Activated CD4-positive, alpha-beta T cell treated with anti-CD3 and anti-CD28 coated beads, Interleukin-2, amount 50 U/mL, for 16 hours (primary cell): ENCODE data around the gene STK40.

Source experiments
- DNase-seq: peaks from one replicate; pipeline ENCODE4 v3.0.0-alpha.2; 2020

The STK40 gene

DNA sequence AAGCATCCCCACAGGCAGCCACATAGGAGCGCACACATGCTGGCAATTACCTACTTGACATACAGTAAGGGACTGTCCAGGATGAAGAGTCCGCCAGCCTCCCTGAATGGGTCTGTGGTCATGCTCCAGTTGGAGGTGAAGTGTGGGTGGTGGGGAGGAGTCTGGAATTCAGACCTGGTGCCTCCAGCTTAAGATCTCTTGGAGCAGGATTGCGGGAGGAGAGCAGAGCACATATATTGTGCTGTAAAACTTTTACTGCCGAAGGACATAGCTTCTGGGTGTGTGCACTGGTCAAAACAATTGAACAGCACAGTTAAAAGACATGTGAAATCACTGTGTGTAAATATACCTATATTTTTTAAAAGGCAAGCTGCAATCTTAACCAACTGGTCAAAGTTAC lies 17.9 kb downstream of the STK40 start:
- no peak for DNase-seq

DNA sequence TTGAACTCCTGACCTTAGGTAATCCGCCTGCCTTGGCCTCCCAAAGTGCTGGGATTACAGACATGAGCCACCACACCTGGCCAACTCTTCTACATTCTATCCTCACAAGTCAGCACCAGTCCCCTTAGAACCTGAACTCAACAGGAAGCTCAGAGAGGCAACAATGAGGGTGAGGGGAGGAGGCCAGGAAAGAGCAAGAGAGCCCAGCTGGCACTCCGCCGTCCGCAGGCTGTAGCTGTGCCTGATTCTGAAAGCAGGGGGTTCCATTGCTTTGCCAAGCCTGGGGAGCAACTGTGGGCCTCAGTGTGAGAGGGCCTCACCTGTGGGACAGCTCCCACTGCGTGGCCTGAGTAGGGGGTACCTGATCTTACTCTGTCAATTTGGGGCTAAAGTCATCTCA lies 18.7 kb downstream of the STK40 start:
- DNase-seq = no peak

DNA sequence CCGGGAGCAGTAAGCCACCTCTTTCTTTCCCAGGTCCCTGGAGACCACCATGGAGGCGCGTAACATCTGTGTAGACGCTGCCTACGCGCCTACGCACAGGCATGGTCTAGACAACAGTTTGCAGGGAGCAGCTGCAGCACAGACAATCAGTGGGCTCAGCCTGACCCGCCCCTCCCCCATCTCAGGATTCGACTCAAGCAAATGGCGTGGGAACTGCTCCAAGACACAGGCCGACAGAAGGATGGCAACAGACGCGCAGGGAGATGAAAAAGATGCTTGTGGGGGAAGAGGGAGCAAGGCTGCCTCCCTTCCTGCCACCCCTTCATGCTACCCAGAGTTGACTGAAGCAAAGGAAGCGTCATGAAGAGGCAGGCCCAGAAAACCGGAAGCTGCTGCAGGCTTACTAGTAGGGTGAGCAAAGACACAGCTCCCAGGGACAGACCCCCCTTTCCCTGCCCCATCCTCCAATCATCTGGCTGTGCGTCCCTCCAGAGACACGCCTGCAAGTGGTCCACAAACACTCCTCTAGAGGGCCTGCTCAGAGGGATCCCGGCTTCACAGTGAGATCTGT lies 19.5 kb downstream of the STK40 start:
- peak; percentile 42 for DNase-seq

DNA sequence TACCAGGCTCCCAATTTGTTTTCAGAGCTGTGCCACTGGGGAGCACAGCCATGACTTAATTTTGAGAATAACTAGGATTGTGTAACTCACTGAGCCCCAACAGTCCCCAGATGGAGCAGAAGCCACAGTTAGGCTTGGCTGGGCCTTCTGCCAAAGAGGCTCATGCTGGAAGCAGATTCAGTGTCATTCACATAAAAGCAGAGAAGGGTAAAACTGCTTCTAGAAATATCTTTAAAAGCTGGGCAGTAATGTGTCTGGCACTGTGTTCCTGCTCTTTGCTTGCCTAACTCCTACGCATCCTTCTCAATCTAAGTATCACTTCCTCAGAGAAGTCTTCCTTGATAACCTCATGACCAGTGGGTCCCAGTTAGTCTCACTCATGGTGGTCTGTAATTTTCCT lies 20.3 kb downstream of the STK40 start:
- no peak for DNase-seq

DNA sequence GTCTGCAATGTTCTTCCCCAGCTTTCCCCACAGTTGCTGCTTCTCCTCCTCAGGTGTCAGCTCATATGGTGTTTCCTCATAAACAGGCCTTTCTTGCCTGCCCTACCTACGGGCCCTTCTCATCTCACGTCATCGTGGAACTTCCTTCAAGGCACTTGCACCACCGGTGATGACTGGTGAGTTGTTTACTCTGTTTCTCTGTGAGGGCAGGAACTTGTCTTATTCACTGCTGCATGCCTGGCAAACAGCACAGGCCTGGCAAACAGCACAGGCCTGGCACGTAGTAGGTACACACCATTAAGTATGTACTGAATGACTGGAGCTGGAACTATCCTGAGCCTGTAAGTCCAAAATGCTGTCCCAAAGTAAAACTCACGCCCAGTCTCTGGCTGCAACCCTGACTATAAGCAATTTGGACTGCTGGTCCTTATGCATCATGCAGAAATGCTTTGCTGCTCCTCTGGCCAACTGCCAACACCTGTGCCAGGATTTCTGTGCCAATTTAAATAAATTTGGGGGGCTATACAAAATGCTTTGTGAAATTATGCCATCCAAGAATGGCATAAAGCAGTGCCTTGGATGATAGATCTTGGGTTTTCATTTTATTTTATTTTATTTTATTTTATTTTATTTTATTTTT lies 25.7 kb downstream of the STK40 start:
- DNase-seq = no peak

DNA sequence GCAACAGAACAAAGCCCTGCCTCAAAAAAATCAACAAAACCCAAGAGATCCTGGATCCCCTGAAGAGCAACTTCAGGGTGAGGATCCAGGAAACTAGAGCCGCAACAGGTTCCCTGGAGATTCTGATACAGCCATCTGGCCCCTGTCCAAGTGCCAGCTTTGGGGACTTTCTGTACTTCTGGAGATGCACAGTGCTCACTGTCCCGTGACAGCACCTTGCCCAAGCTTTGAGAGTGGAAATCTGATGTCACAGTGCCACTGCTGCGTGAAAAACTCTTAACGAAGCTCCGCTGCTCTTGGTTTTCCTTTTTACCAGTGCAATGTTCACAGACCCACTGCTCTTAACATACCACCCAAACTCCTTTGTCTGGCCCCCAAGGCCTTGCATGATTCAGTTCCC lies 26.3 kb downstream of the STK40 start:
- no peak for DNase-seq

DNA sequence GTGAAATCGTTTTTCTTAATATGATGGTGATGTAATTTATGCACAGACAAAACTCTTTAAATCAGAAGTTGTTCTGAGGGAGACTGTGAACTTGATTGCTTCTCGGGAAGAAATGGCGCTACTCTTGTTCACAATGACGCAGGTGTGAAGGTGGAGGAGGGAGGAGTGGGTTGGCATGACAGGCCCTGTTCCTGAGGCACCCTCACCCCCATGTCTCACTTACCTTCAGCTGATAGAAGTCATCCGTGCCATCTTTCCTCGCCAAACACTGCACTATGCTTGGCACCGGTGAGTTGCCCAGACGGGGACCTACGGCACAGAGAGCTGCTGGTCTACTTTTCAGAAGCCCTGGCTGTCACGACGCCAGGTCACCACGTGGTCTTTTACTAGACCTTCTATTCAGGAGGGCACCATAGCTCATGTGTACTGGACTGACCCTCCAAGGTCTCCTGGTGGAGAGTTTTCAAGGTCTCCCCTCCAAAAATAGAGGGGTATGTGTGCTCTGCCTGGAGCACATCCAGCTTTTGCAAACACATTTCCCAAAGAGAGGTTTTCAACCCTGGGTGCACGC lies 27.1 kb downstream of the STK40 start:
- DNase-seq = no peak

DNA sequence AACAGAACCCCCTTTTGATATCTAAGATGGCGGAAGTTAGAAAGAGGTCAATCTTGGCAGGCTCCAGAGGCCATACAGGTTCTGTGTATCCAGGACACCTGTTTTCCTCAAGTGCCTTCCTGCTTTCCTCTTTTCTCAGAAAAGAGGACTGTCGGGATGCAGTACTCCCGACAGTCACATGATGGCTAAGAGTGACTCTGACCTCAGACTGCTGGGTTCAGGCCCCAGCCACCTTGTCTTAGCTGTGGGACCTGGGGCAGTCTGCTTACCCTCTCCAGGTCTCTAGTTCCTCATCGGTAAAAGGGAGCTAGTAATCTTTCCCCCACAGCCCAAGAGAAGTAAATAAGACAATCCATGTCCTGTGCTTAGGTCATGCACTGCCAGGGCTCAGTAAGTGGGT lies 29.9 kb downstream of the STK40 start:
- no peak for DNase-seq

DNA sequence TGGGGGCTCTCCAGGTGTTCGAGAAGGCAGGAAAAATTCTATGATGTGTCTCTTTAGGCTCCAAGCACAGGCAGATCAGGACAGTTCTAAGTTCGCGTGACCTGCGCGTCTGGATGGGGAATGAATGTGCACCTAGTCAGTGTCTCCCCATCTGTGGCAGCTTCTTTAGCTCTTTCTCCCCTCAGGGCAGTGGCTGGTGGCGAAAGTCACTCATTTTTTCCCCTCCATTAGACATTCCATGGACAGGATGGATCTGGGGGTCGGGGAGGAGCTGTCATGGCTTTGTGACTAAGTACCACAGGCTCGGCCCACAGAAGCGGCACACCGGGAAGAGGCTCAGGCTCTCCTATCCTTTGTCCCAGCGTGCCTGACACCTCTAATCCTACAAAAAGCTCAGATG lies 31.2 kb downstream of the STK40 start:
- no peak for DNase-seq

DNA sequence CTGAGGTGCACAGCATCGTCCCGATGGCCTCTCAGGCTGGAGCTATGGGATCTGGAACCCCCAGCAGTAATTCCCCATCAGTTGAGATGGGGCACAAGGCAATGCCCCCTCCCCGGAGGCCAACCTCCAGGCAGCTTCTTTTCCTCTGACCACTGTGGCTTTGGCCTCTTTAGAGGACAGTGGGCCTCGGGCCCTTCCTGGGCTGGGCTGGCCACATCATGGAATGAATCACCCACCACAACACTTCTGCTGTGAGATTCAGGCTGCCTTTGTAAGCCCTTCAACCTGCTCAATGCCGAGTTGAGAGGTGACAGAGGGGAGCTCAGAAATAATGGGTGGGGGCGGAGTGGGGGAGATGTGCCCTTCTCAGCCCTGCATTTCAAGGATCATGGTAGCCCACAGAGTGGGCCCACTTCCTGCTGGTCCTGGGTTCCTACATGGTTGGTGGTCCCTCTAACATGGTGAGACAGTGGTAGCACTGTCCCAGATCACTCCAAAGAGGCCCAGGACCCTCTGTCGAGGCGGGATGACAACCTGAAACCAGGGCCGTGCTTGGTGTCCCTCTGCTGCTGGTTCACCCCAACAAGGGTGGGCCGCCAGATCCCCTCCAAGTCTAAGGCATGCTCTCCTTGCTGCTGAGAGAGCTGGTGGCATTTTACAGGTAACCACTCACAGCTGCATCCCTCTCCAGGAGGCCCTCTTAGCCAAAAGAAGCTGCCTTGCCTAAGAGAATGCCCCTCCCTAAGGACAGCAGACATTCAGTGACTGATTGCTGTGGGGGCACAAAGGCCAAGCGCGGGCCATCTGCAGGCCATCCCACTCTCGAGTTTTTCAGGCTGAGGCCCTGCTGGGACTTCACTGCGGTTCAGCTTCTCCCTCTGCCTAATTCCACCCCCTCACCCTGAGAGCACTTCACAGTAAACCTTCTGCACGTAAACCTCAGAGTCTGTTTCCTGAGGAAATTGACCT lies 32.5 kb downstream of the STK40 start:
- DNase-seq = no peak

DNA sequence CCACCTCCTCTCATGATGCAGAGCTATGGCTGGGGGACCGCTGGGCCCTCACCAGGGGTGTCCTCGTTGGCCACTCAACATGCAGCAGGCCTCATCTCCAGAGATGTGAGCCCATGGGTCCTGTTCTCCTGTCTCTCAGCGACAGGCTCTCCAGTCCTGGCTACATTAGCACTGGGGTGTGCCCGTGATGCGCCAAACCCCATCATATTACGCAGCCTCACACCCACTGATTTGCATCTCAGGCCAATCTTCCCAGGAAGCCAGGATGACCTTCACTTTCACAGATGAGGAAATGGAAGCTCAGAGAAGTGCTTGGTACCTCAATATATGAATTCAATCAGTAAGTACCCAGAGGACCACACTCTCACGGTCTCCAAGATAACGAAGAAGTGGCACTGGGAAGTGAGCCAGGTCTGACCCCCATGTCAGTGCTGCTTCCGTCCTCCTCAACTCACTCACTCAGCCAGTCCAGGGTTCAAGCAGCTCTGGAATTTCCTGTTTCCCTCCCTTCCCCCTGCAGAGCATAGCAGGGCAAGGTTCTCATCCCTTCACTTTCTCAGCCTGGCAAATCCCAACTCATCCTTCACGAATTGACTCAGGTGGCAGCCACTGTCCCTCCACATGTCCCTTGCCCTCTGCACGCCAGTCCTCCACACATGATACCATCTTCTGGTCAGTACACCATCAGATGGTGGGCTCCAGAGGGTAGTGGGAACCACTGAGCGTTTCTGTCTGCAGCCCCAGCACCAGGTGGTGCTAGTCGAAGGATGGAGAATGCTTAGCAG lies 33.4 kb downstream of the STK40 start:
- no peak for DNase-seq

DNA sequence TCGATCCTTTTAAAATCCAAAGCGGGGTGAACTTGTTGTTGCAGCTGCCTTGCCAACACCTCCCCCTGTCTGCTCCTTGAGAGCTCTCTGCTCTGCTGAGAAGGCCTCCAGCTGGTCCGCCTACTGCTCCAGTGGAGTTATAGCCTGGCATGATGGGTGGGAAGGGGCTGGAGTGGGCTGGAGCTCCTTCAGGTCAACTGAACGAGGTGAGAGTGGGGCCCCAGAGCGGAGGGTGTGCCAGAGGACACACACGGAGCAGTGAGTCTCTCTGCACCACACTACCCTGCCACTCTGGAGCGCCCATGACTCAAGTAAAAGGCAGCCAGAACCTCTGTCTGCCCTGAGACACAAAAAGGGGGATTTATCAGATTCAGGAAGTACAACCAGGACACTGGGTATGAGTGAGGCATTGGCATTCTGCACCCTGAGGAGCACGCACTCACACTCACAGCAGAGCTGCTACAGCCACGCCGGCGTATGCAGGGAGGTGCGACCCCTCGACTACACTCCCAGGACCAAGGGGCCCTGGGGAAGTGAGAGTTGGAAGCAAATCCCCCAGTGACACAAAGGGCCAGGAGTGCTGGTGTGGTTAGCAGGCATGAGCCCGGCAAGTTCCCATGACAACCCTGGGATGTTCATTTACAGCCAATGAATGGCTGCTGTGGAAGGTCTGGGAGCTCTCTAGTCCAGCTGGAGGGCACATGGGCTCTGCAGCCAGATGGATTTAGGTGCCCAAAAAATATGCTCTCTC lies 34.3 kb downstream of the STK40 start:
- no peak for DNase-seq

DNA sequence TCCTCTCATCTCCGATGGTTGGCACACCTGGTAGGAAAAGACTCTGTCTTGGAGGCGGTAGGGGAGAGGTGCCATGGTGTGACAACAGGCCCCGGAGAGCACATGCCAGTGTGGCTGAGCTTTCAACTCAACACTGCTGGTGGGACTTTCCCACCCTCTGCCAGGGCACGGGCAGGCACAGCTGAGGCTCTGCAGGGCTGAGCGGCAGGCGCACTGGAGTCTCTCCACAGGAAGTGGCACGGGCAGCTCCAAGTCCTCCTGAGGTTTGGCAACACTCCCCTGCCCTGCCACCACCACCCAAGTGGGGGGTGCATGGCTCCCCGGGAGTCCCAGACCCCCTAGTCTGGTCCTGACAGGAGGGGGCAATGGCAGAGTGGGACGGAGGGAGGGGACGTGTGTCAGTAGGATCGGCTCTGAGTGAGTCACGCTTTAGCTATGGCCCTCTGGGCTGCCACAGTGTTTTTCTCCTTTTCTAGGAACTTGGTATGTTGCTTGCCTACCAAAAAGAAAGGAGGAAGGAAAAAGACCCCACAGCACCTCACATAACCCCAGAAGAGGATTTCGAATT lies 35.0 kb downstream of the STK40 start:
- peak; percentile 62 for DNase-seq

DNA sequence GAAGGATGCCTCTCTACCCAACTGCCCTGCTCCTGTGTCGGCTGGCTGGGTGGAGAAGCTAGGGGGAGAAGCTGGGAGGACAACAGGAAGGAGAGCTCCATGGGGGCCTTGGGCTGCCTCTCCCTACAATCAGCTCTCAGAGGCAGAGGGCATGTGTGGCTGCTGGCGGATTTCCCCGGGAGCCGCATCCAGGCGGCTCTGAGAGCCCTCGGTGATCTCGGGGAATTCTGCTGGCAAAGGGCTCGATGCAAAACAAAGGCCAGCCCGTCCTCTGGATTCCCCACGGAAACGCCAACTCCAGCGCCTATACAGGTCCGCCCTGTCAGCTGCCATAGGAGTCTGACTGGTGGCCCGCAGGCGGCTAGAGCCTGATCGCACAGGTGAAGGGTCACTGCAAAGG lies 35.9 kb downstream of the STK40 start:
- DNase-seq = no peak

DNA sequence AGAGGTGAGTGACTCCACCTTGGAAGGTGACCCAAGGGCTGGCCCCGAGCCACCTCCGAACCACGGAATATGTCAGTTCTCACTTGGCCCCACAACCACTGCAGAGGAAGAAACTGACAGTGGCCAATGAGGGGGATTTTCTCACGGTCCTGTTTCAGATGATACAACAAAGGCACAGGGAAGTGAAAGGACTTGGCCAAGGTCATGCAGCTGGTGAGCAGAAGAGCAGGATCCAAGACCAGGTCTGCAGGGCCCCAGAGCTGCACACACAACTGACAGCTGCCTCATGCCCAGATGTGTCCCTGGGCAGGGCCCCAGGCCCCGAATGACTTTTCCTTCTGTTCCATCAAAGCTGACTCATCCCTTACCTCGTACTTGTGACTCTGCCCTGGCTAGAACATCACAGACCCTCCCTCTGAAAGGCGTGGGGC lies 36.5 kb downstream of the STK40 start:
- DNase-seq = peak; percentile 30

DNA sequence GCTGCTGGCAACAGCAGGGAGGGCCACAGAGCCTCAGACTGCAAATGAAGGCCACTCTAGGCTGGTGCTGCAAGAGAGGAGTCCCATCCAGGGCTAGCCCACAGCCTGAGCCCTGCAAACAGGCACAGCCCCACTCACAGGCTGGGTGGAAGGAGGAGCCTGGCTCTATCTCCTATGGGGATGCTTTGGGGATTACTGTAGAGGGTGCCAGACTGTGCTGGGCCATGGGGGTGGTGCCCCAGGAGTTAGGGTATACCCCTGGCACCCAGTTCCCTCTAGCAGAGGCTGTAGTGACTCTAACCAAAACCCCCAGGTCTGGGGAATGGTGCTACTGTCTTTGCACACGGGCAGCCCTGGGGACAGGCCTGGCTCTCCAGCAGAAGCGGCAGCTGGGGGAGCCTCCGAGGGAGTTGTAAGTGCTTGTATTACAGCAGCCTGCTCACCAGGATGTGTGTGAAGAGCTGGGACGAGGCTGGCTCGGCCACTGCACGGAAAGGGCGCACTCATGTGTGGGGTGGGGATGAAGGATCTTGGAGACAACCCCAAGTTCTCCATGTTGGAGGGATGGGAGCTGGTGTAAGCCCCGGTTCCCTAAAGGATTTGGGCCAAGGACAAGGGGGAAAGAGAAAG lies 38.9 kb downstream of the STK40 start:
- no peak for DNase-seq

DNA sequence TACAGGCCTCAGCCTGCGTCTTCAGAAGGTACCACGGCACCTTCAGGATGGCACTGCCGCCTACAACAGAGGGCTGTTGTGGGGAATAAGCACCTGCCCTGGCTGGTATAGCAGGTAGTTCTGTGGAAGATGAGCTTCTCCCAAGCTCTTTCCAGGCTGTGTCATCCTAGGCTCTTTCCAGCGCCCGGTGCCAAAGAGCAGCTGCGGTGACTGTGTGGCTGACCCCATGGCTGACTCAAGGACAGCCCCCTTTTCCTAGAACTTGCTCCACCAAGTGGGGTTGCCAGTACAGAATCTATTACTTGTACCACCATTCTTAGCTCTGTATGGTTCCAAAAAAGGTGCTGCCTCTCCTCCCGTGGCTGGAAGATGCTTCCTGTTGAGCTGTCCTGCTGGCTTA lies 40.4 kb downstream of the STK40 start:
- no peak for DNase-seq

DNA sequence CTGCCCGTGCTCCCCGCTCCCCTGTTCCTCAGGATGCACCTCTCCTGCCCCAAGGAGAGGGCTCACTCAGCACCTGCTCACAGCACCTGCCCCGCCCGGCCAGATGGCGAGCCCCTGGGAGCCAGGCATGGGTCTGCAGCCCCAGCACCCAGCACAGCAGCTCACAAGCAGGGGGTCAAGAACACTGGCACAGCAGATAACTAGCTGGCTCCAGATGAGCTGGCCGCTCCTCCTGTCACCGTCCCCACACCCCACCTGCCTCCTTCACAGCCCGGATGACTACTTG lies 41.4 kb downstream of the STK40 start:
- no peak for DNase-seq

DNA sequence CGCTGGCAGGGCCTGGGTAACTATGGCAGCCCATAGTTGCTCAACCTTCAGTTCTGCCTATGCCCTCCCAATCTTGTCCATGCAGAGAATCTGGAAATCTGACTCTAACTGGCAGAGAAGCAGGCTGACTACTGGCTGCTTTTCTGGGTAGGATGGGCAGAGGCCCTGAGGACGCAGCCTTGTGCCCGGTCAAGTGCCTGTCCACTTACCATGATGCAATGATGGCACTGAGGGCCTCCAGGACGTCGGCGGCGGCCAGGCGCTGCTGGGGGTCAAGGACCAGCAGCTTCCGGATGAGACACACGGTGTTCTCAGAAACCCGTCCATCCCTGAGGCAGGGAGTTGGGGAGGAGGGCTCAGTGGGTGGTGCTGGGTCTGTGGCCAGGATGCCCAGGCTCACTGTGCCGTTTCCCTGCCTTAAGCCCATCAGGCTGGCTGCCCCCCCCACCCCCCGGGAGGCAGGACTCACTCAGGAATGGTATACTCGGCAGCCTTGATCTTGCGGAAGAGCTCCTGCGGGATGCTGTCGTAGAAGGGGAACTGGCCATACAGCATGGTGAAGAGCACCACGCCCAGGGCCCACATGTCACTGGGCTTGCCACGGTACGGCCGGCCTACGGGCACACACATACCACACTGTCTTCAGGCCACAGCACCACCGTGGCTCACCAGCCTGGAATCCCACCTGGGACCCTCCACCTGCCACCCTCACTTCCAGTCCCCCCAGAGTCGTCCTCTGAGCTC lies 41.9 kb downstream of the STK40 start:
- no peak for DNase-seq

DNA sequence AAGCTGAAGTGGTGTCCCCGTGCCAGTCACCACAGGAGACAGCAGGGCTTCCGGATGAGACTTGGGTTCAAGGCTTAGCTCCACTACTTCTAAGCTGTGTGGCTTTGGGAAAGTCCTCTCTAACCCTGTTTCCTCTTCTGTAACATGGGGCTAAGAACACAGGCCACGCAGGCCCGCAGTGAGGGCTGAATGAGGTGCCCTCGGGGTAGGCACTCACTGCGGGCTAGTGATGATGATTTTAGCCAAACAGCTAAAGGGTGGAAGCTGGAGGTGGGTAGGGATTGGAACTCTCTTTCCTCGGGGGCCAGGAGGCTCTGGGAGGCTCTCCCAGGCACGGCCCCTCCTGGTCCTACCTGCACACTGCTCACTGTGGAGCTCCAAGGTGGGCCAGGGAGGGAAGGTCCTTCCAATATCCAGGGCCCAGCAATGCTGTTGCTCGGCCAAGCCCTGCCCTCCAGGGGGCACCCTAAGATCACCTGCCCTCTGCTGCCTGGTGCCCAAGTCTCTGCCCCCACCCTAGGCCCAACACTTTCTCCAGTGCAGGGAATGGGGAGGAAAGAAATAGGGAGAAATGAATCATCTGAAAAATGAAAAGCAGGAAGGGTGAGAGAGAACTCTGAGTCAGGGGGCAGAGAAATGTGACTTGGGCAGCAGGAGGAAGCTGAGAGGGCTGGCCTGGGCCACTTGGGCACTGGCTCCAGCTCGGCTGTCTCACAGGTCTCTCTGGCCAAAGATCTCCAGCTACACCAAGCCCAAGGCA lies 43.1 kb downstream of the STK40 start:
- peak; percentile 45 for DNase-seq
